Measurements from ENCODE around the gene COX19.
"Not testable (repeated sequence)": the region's sequence is repeated elsewhere in the genome, so short reads cannot be mapped to it uniquely, and the experiment has no call there.

Gene COX19

DNA sequence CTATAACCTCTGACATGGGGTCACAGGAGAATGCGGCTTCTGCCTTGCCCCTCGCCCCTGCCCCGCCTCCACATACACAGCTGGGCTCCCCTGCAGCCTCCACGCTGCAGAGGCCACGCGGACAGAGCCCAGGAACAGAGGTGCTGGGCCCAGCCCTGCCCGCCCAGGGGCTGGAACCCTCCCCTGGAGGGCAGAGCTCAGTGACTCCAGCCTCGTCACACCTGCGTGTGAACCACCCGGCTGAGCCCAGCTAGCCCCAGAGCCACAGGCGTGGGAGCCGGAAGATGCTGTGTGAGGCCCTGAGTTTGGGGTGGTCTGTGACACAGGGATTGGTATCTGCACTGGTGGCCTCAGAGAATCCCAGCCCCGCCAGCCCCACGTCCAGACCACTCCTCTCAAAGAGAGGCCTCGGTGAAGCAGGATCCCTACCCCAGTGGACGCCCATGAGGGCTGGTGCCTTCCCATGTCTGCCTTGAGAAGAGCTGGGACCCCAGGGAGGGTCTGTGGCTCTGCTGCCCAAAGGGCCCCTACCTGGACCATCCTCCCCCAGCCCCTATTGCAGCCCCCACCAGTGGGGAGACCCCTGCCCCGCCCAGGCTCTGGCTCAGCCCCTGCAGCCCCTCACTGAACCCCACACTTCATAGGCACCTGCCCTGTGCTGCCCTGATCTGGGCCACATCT, 12.8 kb downstream of the COX19 start:
- H3K27ac Mint-ChIP-seq = no peak overlapping the region
- ATAC-seq (replicated peaks) = no peak

DNA sequence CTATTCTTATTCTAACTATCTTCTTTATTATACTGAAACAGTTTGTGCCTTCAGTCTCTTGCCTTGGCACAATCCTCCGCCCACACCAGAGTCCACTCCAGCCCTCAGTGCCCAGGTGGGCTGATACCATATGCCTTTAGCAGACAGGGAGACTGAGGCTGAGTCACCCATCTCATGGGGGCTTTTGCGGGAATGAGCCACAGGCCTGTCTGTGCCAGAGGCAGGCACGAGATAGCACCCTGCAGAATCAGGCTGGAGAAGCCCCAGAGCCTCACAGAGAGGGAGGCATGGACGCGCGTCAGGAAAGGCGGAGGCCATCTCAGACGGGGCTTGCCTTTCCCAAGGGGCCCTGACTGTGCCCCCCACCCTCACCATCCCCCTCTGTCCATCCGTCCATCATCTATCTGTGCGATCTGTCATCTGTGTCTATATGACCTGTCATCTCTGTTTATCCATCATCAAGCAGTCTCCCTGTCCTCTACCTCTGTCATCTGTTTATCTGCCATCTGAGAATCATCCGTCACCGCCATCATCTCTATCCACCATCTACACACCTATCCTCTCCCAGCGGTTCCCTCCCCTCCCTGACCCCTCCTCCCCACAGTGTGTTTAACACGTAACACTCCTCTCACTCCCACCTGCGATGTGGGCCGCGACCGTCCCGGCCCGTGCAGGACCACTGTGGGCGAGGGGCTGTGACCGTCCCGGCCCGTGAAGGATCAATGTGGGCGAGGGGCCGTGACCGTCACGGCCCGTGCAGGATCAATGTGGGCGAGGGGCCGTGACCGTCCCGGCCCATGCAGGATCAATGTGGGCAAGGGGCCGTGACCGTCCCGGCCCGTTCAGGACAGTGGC, 13.6 kb downstream of the COX19 start:
- ATAC-seq (replicated peaks) = no peak
- Mint-ChIP-seq H3K27ac (no peak overlapping the region), H3K4me3 (no peak overlapping the region)

More for the DNA sequence above, 12.8 kb downstream of the COX19 start:
- DNase-seq = no peak
- Mint-ChIP-seq H3K4me1 (ENCODE audit: low read depth in 2 of 2) (peaks cover 7 to 10% of the 10 kb centered on the region in 2 donors), H3K4me3 (no peak overlapping the region), H3K36me3 (ENCODE audit: insufficient read depth) (peaks cover 23% of the 10 kb centered on the region), H3K9me3 (no peaks in the 10 kb centered on the region), H3K27me3 (peaks cover 0 to 10% of the 10 kb centered on the region in 2 donors)

DNA sequence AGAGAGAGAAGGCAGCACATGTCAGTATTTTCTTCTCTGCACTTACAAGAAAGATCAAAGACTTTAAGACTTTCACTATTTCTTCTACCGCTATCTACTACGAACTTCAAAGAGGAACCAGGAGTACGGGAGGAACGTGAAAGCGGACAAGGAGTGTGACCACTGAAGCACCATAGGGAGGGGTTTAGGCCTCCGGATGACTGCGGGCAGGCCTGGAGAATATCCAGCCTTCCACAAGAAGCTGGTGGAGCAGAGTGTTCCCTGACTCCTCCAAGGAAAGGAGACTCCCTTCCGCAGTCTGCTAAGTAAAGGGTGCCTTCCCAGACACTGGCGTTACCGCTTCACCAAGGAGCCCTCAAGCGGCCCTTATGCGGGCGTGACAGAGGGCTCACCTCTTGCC, 14.4 kb downstream of the COX19 start:
- DNase-seq = not testable (repeated sequence)

More for the DNA sequence above, 13.6 kb downstream of the COX19 start:
- peaks cover 18% of the 10 kb centered on the region for H3K36me3 Mint-ChIP-seq (ENCODE audit: insufficient read depth)
- no peaks in the 10 kb centered on the region for H3K9me3 Mint-ChIP-seq
- H3K27me3 Mint-ChIP-seq = peaks cover 0 to 10% of the 10 kb centered on the region in 2 donors
- DNase-seq = no peak
- peaks cover 7 to 10% of the 10 kb centered on the region in 2 donors for H3K4me1 Mint-ChIP-seq (ENCODE audit: low read depth in 2 of 2)

DNA sequence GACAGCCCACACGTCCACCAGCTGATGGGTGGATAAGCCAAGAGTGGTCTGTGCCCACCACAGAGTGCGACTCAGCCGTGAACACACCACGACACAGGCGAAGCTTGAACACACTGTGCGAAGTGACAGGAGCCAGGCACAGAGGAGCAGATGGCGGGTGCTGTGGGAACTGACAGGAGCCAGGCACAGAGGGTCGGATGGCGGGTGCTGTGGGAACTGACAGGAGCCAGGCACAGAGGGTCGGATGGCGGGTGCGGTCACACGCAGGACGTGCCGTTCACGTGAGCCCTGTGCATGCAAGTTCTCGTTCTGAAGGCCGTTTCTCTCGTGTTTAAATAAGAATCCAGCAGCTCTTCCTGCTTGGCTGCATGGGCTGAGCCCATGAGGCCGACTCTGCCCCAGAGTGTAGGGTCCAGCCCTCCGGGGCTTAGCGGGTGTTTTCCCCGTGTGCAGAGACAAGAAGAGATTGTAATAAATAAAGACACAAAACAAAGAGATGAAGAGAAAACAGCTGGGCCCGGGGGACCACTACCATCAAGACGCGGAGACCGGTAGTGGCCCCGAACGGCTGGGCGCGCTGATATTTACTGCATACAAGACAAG, 15.0 kb downstream of the COX19 start:
- H3K4me3 Mint-ChIP-seq = no peak overlapping the region
- ATAC-seq (replicated peaks) = no peak
- peaks cover 0 to 10% of the 10 kb centered on the region in 2 donors for H3K27me3 Mint-ChIP-seq
- no peak overlapping the region for H3K27ac Mint-ChIP-seq
- no peaks in the 10 kb centered on the region for H3K9me3 Mint-ChIP-seq
- DNase-seq = no peak
- H3K4me1 Mint-ChIP-seq (ENCODE audit: low read depth in 2 of 2) = peaks cover 4 to 8% of the 10 kb centered on the region in 2 donors
- H3K36me3 Mint-ChIP-seq (ENCODE audit: insufficient read depth) = peaks cover 12% of the 10 kb centered on the region

More for the DNA sequence above, 14.4 kb downstream of the COX19 start:
- H3K36me3 Mint-ChIP-seq (ENCODE audit: insufficient read depth) = peaks cover 14% of the 10 kb centered on the region
- H3K27me3 Mint-ChIP-seq; ATAC-seq (replicated peaks); H3K4me1 Mint-ChIP-seq (ENCODE audit: low read depth in 2 of 2); H3K9me3 Mint-ChIP-seq; H3K4me3 Mint-ChIP-seq; H3K27ac Mint-ChIP-seq: not testable (repeated sequence)

DNA sequence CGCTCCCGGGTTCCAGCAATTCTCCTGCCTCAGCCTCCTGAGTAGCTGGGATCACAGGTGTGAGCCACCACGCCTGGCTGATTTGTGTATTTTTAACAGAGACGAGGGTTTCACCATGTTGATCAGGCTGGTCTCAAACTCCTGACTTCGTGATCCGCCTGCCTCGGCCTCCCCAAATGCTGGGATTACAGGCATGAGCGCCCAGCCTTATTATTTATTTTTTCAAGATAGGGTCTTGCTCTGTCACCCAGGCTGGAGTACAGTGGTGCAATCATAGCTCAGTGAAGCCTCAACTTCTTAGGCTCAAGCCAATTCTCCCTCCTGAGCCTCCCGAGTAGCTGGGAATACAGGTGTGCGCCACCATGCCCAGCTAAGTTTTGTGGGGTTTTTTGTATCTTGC, 15.6 kb downstream of the COX19 start:
- ATAC-seq (replicated peaks); H3K27me3 Mint-ChIP-seq; H3K9me3 Mint-ChIP-seq; DNase-seq; H3K27ac Mint-ChIP-seq; H3K4me1 Mint-ChIP-seq (ENCODE audit: low read depth in 2 of 2); H3K4me3 Mint-ChIP-seq: not testable (repeated sequence)
- peaks cover 12% of the 10 kb centered on the region for H3K36me3 Mint-ChIP-seq (ENCODE audit: insufficient read depth)

DNA sequence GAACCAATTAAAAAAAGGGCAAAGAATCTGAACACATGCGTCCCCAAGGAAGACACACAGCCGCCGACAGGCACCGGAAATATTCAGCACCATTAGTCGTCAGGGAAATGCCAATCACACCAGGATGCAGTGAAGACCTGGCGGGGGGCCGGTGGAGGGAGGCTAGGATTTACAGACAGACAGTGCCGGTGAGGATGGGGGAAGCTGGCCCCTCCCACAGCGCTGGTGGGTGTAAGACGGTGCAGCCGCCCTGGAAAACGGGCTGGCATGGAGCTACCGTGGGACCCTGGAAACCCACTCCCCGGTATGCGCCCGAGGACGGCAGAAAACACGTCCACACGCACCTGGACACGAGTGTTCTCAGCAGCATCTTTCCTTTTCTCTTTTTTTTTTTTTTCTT, 16.1 kb downstream of the COX19 start:
- Mint-ChIP-seq H3K27ac (no peak overlapping the region), H3K4me1 (ENCODE audit: low read depth in 2 of 2) (peaks cover 7 to 9% of the 10 kb centered on the region in 2 donors), H3K9me3 (no peaks in the 10 kb centered on the region), H3K36me3 (ENCODE audit: insufficient read depth) (peaks cover 12% of the 10 kb centered on the region), H3K27me3 (peaks cover 0 to 10% of the 10 kb centered on the region in 2 donors), H3K4me3 (no peak overlapping the region)
- DNase-seq = no peak
- no peak for ATAC-seq (replicated peaks)

DNA sequence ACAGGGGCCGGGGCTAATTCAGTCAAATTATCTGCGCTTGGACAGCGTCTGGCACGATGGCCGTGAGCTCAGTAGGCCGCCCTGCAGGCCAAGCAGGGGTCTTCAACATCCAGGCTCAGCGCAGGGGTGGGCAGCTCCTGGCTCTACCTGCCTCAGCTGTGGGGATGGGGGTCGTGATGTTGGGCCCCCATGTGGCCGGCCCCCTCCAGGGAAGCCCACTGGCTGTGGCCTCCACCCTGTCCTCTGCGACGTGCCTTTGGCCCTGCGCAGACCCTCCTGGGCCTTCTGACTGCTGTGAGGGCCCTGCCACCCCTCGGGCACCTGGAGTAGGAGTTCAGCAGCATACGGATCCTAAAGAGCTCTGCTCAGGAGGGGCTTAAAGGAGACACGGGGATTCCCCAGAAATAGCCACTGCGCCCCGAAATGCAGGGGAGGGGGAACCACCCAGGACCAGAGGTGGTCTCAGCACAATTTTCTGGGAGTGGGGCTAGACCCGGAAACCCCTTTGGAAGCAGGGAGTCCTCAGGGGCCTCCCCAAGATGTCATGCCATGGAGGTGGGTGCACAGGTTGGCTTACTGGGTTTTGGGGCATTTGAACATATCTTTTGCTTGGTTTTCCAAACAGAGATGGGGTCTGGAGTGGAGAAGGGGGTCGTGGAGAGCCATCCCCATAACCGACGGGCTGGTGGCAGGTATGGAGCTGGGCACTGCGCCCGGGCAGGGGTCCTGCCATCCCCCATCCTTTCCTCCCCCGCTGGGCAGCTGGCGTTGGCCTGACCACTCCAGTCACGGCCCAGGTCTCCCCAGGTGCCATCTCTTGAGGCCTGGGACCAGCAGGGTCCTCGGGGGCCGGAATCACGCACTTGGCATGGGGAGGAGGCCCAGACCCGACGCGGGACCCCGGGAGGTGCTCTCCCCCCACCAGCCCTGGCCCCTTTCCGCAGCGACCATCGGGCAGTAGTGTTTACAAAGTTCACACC, 16.8 kb downstream of the COX19 start:
- no peak for DNase-seq
- H3K27me3 Mint-ChIP-seq = peaks cover 0 to 10% of the 10 kb centered on the region in 2 donors
- H3K27ac Mint-ChIP-seq = no peak overlapping the region
- no peak for ATAC-seq (replicated peaks)
- H3K4me1 Mint-ChIP-seq (ENCODE audit: low read depth in 2 of 2) = peaks cover 5 to 6% of the 10 kb centered on the region in 2 donors
- H3K36me3 Mint-ChIP-seq (ENCODE audit: insufficient read depth) = peaks cover 12% of the 10 kb centered on the region
- no peaks in the 10 kb centered on the region for H3K9me3 Mint-ChIP-seq
- H3K4me3 Mint-ChIP-seq = no peak overlapping the region

DNA sequence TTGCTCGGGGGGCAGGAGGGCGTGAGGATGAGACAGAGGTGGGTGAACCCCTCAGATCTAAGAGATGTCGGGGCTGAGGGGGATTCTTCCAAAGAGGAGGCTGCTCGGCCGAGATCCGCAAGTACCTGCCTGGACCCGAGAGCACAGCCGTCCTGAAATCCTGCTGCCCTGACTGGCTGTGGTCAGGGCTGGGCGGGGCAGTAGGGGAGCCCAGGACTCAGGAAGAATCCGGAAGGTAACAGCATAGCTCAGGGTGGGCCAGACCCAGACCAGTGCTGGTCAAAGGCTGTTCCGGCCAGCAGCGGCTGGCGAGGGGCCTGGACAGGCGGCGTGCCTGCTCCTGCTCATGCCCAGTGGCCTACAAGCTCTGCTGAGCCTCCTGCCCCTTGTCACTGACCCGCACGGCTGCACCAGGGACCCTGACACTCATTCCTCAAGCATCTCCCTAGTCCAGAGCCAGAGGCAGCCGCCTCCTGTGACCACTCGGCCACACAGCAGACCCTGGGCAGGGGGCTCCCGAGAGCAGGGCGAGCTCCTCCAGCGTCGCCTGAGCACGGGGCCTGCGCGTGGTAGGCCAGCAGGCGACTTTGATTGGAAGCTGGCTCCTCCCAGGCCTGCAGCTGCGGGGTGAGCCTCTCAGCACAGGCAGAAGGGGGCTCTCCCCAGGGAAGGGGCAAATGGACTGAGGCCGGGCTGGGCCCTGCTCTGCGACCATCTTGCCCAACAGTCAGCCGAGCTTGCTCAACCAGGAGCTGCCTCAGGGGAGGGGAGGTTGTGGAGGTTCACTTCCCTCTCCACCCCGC, 17.7 kb downstream of the COX19 start:
- no peaks in the 10 kb centered on the region for H3K9me3 Mint-ChIP-seq
- peaks cover 0 to 10% of the 10 kb centered on the region in 2 donors for H3K27me3 Mint-ChIP-seq
- H3K4me1 Mint-ChIP-seq (ENCODE audit: low read depth in 2 of 2) = peaks cover 5 to 7% of the 10 kb centered on the region in 2 donors
- DNase-seq (no peak), ATAC-seq (replicated peaks) (no peak)
- peaks cover 12% of the 10 kb centered on the region for H3K36me3 Mint-ChIP-seq (ENCODE audit: insufficient read depth)
- no peak overlapping the region for H3K4me3 Mint-ChIP-seq
- no peak overlapping the region for H3K27ac Mint-ChIP-seq

DNA sequence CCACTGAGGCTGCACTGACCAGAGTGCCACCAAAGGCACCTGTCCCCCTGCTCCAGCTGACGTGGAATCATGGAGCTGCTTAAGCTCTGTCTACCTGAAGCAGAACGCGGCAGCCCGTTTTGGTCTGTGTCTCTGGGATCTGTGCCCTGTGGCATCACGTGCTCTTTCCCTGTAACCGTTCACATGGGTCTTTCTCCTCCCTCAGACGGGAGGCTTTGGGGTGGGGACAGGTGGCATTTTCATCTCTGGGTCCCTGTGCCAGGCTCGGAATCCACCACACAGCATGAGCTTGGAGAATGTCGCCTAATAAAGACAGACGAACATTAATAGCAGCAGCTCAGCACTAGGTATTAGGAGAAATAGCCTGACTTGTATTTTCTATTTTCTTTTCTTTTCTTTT, 19.3 kb downstream of the COX19 start:
- Mint-ChIP-seq H3K27ac (no peak overlapping the region), H3K36me3 (ENCODE audit: insufficient read depth) (peaks cover 12% of the 10 kb centered on the region), H3K4me1 (ENCODE audit: low read depth in 2 of 2) (peaks cover 10 to 11% of the 10 kb centered on the region in 2 donors), H3K4me3 (peak overlapping the region; percentile 53 to 82), H3K9me3 (no peaks in the 10 kb centered on the region), H3K27me3 (no peaks in the 10 kb centered on the region)
- ATAC-seq (replicated peaks) = no peak
- DNase-seq = no peak

DNA sequence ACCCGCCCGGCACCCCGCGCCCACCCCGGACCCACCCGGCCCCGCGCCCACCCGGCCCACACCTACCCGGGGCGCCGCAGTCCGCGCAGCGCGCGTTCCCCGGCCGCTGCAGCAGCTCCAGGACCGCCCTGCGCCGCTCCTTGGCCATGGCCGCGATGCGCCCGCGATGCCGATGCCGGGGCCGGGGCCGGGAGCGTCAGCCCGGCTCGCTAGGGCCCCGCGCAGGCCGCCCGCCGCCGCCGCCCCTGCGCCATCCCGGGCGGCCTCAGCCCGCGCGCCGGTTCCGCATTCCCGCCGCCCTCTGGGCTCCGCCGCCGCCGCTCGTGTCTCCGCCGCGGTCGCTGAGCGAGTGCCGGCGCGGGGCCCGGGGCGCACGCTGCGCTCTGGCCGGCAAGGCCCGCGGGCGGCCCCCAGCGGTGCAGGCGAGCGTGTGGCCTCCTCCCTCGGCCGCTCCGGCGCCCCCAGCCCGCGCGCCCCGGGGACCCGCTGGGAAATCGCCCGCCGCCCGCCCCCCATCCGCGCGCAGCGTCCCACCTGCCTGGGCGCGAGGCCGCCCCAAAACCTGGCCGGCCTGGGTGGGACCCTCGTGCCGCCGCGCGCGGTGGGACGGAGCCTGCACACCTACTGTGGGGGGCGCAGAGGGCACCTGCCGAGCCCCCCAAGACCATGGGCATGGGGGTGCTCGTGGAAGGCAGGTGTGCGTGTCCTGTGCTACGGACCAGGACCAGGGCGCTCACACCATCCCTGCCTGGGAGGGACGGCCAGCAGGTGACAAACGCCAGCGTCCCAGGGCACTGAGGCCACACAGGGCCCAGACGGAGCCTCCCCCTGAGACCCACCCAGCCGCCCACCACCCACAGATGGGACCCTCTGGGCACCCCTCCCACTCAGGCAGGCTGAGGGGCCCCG, 20.8 kb downstream of the COX19 start, which contains the start of gene ADAP1:
Gene ADAP1, minus strand, starts transcription at position 351 of the 909 bp plus-strand sequence. Its CDS starts 203 bp downstream, at position 148.
- Mint-ChIP-seq H3K27me3 (no peaks in the 10 kb centered on the region), H3K27ac (peak within 1 kb of the TSS in 1 of 2 donors; percentile 29), H3K36me3 (ENCODE audit: insufficient read depth) (peaks cover 19% of the 10 kb centered on the region), H3K9me3 (no peaks in the 10 kb centered on the region), H3K4me1 (ENCODE audit: low read depth in 2 of 2) (peaks cover 17 to 20% of the 10 kb centered on the region in 2 donors), H3K4me3 (peak within 1 kb of the TSS; percentile 82)
- peak; percentile 86 for ATAC-seq (replicated peaks)
- DNase-seq = peak; percentile 47 to 62 (median 50)

DNA sequence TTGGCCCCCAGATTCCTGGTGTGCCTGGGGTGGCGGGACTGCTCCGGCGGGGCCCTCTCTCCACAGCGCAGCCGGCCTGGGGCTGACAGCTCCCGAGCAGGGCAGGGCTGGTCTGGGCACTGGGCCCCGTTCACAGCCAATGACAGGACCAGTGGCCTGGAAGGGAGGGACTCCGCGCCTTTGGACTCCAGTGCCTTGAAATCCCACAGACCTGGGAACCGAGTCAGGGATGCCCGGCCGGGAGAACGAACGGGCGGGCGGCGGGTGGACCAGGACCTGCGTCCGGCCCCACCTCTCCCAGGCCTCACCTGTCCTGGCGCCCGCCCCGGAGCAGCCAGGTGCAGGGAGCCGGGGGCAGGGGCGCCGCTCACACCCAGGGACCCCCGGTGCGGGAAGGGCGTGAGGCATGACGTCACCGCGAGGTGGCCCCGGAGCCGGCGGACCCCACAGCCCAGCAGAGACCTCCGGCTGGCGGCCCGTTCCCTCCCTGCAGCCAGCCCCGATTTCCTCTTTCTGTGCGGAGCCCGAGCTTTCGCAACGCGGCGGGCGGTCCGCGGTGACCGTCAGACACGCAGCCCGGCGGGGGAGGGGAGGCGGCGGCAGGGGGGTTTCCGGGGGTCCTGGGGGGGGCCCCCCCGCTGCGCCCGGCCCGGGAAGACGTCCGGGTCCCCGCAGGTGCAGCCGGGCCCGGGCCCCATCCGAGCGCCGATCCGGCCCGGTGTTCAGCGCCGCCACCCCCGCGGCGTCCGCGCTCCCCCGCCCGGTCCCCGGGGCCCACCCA, 21.6 kb downstream of the COX19 start:
- Mint-ChIP-seq H3K4me1 (ENCODE audit: low read depth in 2 of 2) (peaks cover 20 to 25% of the 10 kb centered on the region in 2 donors), H3K36me3 (ENCODE audit: insufficient read depth) (peaks cover 19% of the 10 kb centered on the region), H3K27me3 (no peaks in the 10 kb centered on the region), H3K4me3 (peak overlapping the region; percentile 58 to 65), H3K9me3 (no peaks in the 10 kb centered on the region), H3K27ac (no peak overlapping the region)
- DNase-seq = no peak
- peak; percentile 35 for ATAC-seq (replicated peaks)

Data from effector memory CD8-positive, alpha-beta T cell (primary cell).